OCI-LY7 (cell line): ENCODE results near the gene ZNF438. TPM values are rescaled to one million over a fixed set of nuclear protein-coding genes. Genes with fewer than 3 reads are reported as not detected.

Experiments
- BruUV-seq: library from RNA; stranded (reverse); fragments of 400-500 nt; replicated peaks from 2 replicates; lab custom pipeline; 2021; lab: Mats Ljungman, UMichigan
- CTCF ChIA-PET: fragments of 300-600 bp; sonication (Branson Sonifier 250); formaldehyde crosslinking; loops from one replicate; lab custom pipeline; 2022; ENCODE audit warnings: antibody characterized with exemption; ENCODE audit not compliant: unreplicated experiment; lab: Charles Lee
- POLR2A ChIA-PET: fragments of 300-600 bp; sonication (Branson Sonifier 250); formaldehyde crosslinking; loops from one replicate; lab custom pipeline; 2022; ENCODE audit warnings: antibody characterized with exemption; lab: Charles Lee
- DNase-seq: peaks from one replicate; pipeline ENCODE4 v3.0.0-alpha.2; 2015; ENCODE audit warnings: low spot score
- H2AFZ ChIP-seq: fragments of 200-600 bp; sonication (generic), shearing (Covaris generic); 2 replicates; pipeline ENCODE4 v1.6.1; 2014; ENCODE audit warnings: mild to moderate bottlenecking, antibody characterized with exemption, low read length, moderate library complexity
- H3K27ac ChIP-seq: fragments of 200-600 bp; sonication (generic); 2 replicates; pipeline ENCODE4 v1.5.1; 2014; ENCODE audit warnings: mixed run types, low read depth, mild to moderate bottlenecking, moderate library complexity, low read length, inconsistent platforms; ENCODE audit not compliant: poor library complexity, severe bottlenecking
- H3K36me3 ChIP-seq: fragments of 200-600 bp; sonication (generic); 2 replicates; pipeline ENCODE4 v1.6.1; 2014; ENCODE audit warnings: mild to moderate bottlenecking, antibody characterized with exemption, low read length, moderate library complexity, mixed read lengths; ENCODE audit not compliant: insufficient read depth
- H3K4me1 ChIP-seq: fragments of 200-600 bp; sonication (generic); 2 replicates; pipeline ENCODE4 v1.5.1; 2014; ENCODE audit warnings: mild to moderate bottlenecking, low read length; ENCODE audit not compliant: insufficient read depth, poor library complexity, severe bottlenecking
- H3K4me2 ChIP-seq: fragments of 200-600 bp; sonication (generic); 2 replicates; pipeline ENCODE4 v1.6.1; 2014; ENCODE audit warnings: mild to moderate bottlenecking, low read length
- H3K4me3 ChIP-seq: fragments of 200-600 bp; sonication (generic); 2 replicates; pipeline ENCODE4 v1.5.1; 2014; ENCODE audit warnings: mild to moderate bottlenecking, low read depth, low read length; ENCODE audit not compliant: poor library complexity, severe bottlenecking
- H3K79me2 ChIP-seq: fragments of 200-600 bp; sonication (generic); 2 replicates; pipeline ENCODE4 v1.6.1; 2016; ENCODE audit warnings: low read depth, mild to moderate bottlenecking, low read length, moderate library complexity, mixed read lengths; ENCODE audit not compliant: insufficient read depth
- H3K9me2 ChIP-seq: fragments of 200-600 bp; sonication (generic); 2 replicates; pipeline ENCODE4 v1.6.1; 2016; ENCODE audit warnings: mild to moderate bottlenecking, low read length, mixed read lengths; ENCODE audit not compliant: insufficient read depth
- H3K9me3 ChIP-seq: fragments of 200-600 bp; sonication (generic); 2 replicates; pipeline ENCODE4 v1.6.1; 2014; ENCODE audit warnings: mild to moderate bottlenecking, mixed run types, low read length, mixed read lengths
- H4K20me1 ChIP-seq: fragments of 200-600 bp; sonication (generic); 2 replicates; pipeline ENCODE4 v1.6.1; 2014; ENCODE audit warnings: mild to moderate bottlenecking, antibody characterized with exemption, low read length, moderate library complexity, mixed read lengths; ENCODE audit not compliant: insufficient read depth
- EZH2phosphoT487 ChIP-seq: fragments of 200-600 bp; sonication (generic); IDR thresholded peaks from 2 replicates; pipeline ENCODE4 v1.6.1; 2018; ENCODE audit warnings: low read depth, borderline replicate concordance, mild to moderate bottlenecking, mixed run types, antibody characterized with exemption, low read length, moderate library complexity, mixed read lengths
- intact Hi-C: fragments of 100-400 bp; cut with micrococcal nuclease; formaldehyde crosslinking; loops from one replicate; pipeline ENCODE4 v1.10.0; 2022; ENCODE audit not compliant: unreplicated experiment
- total RNA-seq, 2 experiments: library from RNA; depleted of rRNA in 1 of 2; stranded (reverse); fragments of >200 nt in 1 of 2; shearing (Covaris generic) in 1 of 2; gene quantifications; 2 replicates each; pipeline ENCODE4 v1.2.3, GENCODE V29; 2014 to 2022
- TF ChIP-seq, protein P1 (sequence below): fragments of 200-600 bp; sonication (generic); conservative IDR thresholded peaks from 2 replicates; pipeline ENCODE4 v1.5.1; 2014; ENCODE audit warnings: mild to moderate bottlenecking, antibody characterized with exemption, low read length, moderate library complexity, mixed read lengths

Gene ZNF438
- total RNA-seq, 2 experiments from 2014 or later = 2.0 to 2.5 TPM

DNA sequence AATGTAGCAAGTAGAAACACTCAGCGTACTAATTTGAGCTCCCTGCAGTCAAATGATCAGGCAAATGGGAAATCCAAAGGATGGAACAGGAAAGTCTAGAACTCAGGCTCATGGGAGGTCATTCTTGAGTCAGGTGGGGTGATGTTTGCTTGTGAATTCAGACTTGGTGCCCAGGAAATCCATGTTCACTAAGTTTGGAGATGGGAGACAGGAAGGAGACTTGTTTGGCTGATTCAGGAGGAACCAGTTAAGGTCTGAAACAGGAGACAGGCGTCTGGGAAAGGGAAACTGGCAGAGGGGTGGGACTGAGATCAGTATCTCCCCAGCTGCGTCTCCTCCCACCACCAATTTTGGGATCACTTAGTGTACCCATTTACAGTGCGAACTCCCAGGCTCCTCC lies 38.4 kb upstream of the ZNF438 start:
- ChIA-PET POLR2A (no interaction called here), CTCF (no interaction called here)
- Histone ChIP-seq H3K36me3 (no peaks in the 10 kb centered on the region), H3K79me2 (no peaks in the 10 kb centered on the region), H3K4me3 (no peak overlapping the region), H3K27ac (no peak overlapping the region), H3K4me2 (no peak overlapping the region), H3K4me1 (no peaks in the 10 kb centered on the region), H3K9me3 (no peaks in the 10 kb centered on the region), H2AFZ (no peak overlapping the region), H3K9me2 (no peaks in the 10 kb centered on the region), H4K20me1 (no peaks in the 10 kb centered on the region)
- TF ChIP-seq, protein P1, sequence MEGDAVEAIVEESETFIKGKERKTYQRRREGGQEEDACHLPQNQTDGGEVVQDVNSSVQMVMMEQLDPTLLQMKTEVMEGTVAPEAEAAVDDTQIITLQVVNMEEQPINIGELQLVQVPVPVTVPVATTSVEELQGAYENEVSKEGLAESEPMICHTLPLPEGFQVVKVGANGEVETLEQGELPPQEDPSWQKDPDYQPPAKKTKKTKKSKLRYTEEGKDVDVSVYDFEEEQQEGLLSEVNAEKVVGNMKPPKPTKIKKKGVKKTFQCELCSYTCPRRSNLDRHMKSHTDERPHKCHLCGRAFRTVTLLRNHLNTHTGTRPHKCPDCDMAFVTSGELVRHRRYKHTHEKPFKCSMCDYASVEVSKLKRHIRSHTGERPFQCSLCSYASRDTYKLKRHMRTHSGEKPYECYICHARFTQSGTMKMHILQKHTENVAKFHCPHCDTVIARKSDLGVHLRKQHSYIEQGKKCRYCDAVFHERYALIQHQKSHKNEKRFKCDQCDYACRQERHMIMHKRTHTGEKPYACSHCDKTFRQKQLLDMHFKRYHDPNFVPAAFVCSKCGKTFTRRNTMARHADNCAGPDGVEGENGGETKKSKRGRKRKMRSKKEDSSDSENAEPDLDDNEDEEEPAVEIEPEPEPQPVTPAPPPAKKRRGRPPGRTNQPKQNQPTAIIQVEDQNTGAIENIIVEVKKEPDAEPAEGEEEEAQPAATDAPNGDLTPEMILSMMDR = no peak
- no peak for TF ChIP-seq EZH2phosphoT487
- intact Hi-C loops = no loop called here
- no TSS peak for BruUV-seq
- no peak for DNase-seq

GRCh38 chr10:31069411-31069810 lies 37.7 kb upstream of the ZNF438 start:
- no peak overlapping the region for H3K4me2 ChIP-seq
- POLR2A ChIA-PET = no interaction called here
- no peaks in the 10 kb centered on the region for H3K9me2 ChIP-seq
- TF ChIP-seq, protein P1 = no peak
- TF ChIP-seq EZH2phosphoT487 = no peak
- no peak overlapping the region for H3K27ac ChIP-seq
- no TSS peak for BruUV-seq
- H3K9me3 ChIP-seq = no peaks in the 10 kb centered on the region
- H3K4me1 ChIP-seq = no peaks in the 10 kb centered on the region
- DNase-seq = no peak
- H3K36me3 ChIP-seq = no peaks in the 10 kb centered on the region
- CTCF ChIA-PET = no interaction called here
- no peak overlapping the region for H2AFZ ChIP-seq
- H4K20me1 ChIP-seq = no peaks in the 10 kb centered on the region
- no peak overlapping the region for H3K4me3 ChIP-seq
- intact Hi-C loops = no loop called here
- H3K79me2 ChIP-seq = no peaks in the 10 kb centered on the region

GRCh38 chr10:31064348-31064747 lies 32.7 kb upstream of the ZNF438 start:
- BruUV-seq = no TSS peak
- H3K4me1 ChIP-seq = no peaks in the 10 kb centered on the region
- H3K36me3 ChIP-seq = no peaks in the 10 kb centered on the region
- no peaks in the 10 kb centered on the region for H4K20me1 ChIP-seq
- no peaks in the 10 kb centered on the region for H3K9me3 ChIP-seq
- H3K4me3 ChIP-seq = no peak overlapping the region
- TF ChIP-seq, protein P1 = no peak
- TF ChIP-seq EZH2phosphoT487 = no peak
- H3K9me2 ChIP-seq = no peaks in the 10 kb centered on the region
- intact Hi-C loops = no loop called here
- H3K4me2 ChIP-seq = no peak overlapping the region
- H3K27ac ChIP-seq = no peak overlapping the region
- no peak overlapping the region for H2AFZ ChIP-seq
- ChIA-PET POLR2A (no interaction called here), CTCF (no interaction called here)
- H3K79me2 ChIP-seq = no peaks in the 10 kb centered on the region
- no peak for DNase-seq
